BE2C (cell line): ENCODE data around the gene CCDC24.

ENCODE experiments used
- DNase-seq: peaks from one replicate; pipeline ENCODE4 v3.0.0-alpha.2; 2020
- H3K27me3 ChIP-seq: fragments of 250-450 bp; sonication (Bioruptor Pico); 2 replicates; pipeline ENCODE4 v1.5.1; 2020; ENCODE audit warnings: mild to moderate bottlenecking
- H3K36me3 ChIP-seq: fragments of 250-450 bp; sonication (Bioruptor Pico); 2 replicates; pipeline ENCODE4 v1.5.1; 2020; ENCODE audit warnings: mild to moderate bottlenecking
- H3K4me1 ChIP-seq: fragments of 250-450 bp; sonication (Bioruptor Pico); 2 replicates; pipeline ENCODE4 v1.5.1; 2020
- H3K4me3 ChIP-seq: 2 replicates; pipeline ENCODE4 v1.5.1; 2011; ENCODE audit warnings: low read depth, low read length
- H3K9me3 ChIP-seq: fragments of 250-450 bp; sonication (Bioruptor Pico); 2 replicates; pipeline ENCODE4 v1.5.1; 2020
- TF ChIP-seq, protein P1 (sequence below): IDR thresholded peaks from 2 replicates; pipeline ENCODE4 v1.5.1; 2012; ENCODE audit warnings: mild to moderate bottlenecking, low read depth, low read length

The CCDC24 gene

DNA sequence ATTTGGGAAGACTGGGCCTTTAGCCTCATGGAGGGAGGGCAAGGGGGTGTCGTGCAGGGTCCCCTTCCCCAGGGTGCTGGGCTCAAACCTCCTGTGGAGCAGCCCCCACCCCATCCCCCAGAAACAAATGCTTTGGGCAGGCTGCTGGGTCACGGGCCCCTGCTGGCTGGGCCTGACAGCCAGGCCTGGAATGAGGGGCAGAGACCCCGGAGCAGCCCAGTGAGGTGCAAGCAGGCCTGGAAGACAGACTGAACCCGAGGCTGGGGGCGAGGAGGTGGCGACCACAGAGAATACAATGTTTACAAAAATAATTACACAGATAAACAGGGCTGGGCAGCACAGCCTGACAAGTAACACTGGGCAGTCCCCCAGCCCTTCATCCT lies 5.3 kb downstream of the CCDC24 start:
- TF ChIP-seq, protein P1, sequence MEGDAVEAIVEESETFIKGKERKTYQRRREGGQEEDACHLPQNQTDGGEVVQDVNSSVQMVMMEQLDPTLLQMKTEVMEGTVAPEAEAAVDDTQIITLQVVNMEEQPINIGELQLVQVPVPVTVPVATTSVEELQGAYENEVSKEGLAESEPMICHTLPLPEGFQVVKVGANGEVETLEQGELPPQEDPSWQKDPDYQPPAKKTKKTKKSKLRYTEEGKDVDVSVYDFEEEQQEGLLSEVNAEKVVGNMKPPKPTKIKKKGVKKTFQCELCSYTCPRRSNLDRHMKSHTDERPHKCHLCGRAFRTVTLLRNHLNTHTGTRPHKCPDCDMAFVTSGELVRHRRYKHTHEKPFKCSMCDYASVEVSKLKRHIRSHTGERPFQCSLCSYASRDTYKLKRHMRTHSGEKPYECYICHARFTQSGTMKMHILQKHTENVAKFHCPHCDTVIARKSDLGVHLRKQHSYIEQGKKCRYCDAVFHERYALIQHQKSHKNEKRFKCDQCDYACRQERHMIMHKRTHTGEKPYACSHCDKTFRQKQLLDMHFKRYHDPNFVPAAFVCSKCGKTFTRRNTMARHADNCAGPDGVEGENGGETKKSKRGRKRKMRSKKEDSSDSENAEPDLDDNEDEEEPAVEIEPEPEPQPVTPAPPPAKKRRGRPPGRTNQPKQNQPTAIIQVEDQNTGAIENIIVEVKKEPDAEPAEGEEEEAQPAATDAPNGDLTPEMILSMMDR, result no peak
- no peaks in the 10 kb centered on the region for H3K36me3 ChIP-seq
- H3K9me3 ChIP-seq, result no peaks in the 10 kb centered on the region
- H3K27me3 ChIP-seq, result no peaks in the 10 kb centered on the region
- no peak overlapping the region for H3K4me3 ChIP-seq
- no peak for DNase-seq
- H3K4me1 ChIP-seq, result peaks cover 19% of the 10 kb centered on the region

DNA sequence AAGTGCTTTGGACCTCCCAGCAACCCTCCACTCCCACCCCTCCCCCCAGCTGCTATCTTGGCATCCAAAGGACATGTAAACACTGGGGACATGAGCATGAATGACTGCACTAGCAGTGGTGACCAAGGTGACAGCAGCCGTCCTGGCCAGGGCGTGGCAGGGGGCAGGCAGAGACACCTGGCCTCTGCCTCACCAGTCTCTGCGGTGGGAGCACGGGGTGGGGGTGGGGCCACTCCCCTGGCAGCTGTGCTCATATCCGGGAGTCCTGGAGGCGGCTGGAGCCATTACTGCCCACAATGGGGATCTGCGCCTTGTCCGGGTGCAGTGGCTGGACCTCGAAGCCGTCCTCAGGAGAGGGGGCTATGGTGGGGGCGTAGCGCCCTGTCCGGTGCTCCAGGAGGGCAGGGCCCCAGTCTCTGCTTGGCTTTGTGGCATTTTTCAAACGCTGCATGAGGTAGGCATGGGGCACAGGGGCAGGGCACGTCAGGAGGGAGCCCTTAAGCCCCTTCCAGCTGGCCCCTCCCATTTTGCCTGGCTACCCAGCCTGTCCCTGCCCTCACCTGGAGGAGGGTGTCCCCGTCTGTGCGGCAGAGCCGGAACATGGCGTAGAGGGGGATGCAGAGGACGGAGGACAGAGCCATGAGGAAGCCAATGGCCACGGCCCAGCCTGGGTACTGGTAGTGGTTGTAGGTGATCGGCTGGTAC lies 6.0 kb downstream of the CCDC24 start:
- H3K36me3 ChIP-seq, result no peaks in the 10 kb centered on the region
- no peak for DNase-seq
- no peaks in the 10 kb centered on the region for H3K9me3 ChIP-seq
- TF ChIP-seq, protein P1, result no peak
- no peak overlapping the region for H3K4me3 ChIP-seq
- no peaks in the 10 kb centered on the region for H3K27me3 ChIP-seq
- H3K4me1 ChIP-seq, result peaks cover 19% of the 10 kb centered on the region

DNA sequence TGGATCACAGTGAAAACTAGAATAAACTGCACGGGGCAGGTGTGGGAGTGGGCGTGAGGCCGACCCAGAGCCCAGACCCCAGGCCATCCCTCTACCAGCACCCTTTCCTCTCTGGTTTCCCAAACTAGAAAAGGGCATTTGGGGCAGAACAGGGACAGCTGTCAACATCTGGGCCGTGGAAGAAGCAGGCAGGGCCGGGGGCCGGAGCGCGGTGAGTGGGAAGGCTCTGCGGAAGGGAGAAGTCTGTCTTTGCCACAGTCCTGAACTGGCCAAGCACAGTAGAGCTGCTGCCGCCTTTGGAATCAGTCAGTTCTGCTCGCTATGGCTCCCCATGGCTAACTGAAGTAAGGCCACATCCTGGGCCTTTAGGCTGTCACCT lies 6.6 kb downstream of the CCDC24 start:
- no peaks in the 10 kb centered on the region for H3K9me3 ChIP-seq
- H3K27me3 ChIP-seq, result no peaks in the 10 kb centered on the region
- no peak overlapping the region for H3K4me3 ChIP-seq
- no peaks in the 10 kb centered on the region for H3K36me3 ChIP-seq
- DNase-seq, result no peak
- TF ChIP-seq, protein P1, result no peak
- peaks cover 19% of the 10 kb centered on the region for H3K4me1 ChIP-seq

DNA sequence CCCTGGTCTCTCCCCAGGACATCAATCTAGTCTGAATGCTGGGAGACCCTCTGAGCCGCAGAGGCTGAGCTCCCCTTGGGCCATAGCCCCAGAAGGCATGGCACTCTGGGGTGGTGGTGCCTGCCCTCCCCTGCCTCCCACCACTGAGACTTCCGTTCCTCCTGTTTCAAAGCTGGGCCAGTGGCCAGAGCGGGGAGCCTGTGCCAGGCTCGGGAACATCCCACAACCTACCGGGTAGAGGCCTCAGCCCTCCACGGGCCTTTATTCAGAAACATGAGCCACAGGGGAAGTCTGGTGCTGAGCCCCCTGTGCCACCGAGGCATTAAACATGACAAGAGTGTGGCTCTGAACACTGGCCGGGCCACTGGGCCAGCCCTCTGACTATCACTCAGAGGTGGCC lies 8.1 kb downstream of the CCDC24 start:
- H3K4me1 ChIP-seq, result peaks cover 19% of the 10 kb centered on the region
- TF ChIP-seq, protein P1, result no peak
- H3K27me3 ChIP-seq, result no peaks in the 10 kb centered on the region
- DNase-seq, result no peak
- no peaks in the 10 kb centered on the region for H3K9me3 ChIP-seq
- no peak overlapping the region for H3K4me3 ChIP-seq
- no peaks in the 10 kb centered on the region for H3K36me3 ChIP-seq

DNA sequence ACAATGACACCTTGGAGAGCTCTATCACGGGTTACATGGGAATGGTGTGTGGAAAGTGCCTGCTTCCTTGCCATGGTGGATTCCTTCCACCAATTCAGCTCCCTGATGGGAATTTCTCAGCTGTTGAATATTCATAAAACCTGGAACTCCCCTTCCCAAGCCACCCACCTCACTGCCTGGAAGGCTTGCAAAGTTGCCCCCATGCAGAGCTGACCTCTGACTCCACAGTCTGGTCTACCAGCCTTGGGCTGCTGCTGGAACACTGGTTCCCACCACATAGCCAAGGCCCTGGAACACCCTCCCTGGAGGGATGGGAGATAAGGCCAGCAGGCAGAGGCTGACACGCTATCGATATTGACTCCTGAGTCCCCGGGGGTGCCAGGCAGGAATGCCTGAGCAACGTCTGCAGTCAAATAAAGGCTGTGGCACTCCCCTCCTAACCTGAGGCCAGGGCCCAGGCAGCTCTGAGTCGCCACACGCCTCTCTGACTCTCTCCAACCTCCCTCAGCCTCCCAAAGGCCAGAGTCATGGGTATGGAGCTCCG lies 8.8 kb downstream of the CCDC24 start:
- no peaks in the 10 kb centered on the region for H3K36me3 ChIP-seq
- peaks cover 16% of the 10 kb centered on the region for H3K4me1 ChIP-seq
- no peak for DNase-seq
- TF ChIP-seq, protein P1, result no peak
- H3K4me3 ChIP-seq, result no peak overlapping the region
- no peaks in the 10 kb centered on the region for H3K9me3 ChIP-seq
- no peaks in the 10 kb centered on the region for H3K27me3 ChIP-seq

DNA sequence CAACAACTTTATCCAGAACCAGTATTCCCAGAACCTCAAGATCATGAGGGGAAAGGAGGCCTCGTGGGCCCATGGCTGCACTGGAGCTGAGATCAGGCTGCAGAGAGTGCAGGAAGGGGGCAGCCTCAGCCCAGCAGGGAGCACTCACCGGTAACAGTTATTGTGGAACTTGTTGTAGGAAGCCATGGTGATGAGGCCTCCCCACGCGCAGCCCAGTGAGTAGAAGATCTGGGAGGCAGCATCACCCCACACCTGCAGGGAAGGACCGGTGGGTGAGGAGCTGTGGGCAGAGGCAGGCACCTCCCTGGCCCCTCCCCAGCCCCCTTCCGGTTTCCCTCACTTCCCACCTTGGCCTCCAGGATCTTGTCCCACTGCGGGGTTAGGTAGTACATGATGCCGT lies 10.8 kb downstream of the CCDC24 start:
- no peaks in the 10 kb centered on the region for H3K9me3 ChIP-seq
- H3K4me1 ChIP-seq, result peaks cover under 1% of the 10 kb centered on the region; the same call in 1 of the 2 replicates
- no peaks in the 10 kb centered on the region for H3K27me3 ChIP-seq
- no peak for DNase-seq
- no peaks in the 10 kb centered on the region for H3K36me3 ChIP-seq
- H3K4me3 ChIP-seq, result no peak overlapping the region
- TF ChIP-seq, protein P1, result no peak
